ENCODE measurements around the gene GPR84.
A peak's percentile ranks its signal among the peaks of the same experiment; 100 is the strongest.

The GPR84 gene

DNA sequence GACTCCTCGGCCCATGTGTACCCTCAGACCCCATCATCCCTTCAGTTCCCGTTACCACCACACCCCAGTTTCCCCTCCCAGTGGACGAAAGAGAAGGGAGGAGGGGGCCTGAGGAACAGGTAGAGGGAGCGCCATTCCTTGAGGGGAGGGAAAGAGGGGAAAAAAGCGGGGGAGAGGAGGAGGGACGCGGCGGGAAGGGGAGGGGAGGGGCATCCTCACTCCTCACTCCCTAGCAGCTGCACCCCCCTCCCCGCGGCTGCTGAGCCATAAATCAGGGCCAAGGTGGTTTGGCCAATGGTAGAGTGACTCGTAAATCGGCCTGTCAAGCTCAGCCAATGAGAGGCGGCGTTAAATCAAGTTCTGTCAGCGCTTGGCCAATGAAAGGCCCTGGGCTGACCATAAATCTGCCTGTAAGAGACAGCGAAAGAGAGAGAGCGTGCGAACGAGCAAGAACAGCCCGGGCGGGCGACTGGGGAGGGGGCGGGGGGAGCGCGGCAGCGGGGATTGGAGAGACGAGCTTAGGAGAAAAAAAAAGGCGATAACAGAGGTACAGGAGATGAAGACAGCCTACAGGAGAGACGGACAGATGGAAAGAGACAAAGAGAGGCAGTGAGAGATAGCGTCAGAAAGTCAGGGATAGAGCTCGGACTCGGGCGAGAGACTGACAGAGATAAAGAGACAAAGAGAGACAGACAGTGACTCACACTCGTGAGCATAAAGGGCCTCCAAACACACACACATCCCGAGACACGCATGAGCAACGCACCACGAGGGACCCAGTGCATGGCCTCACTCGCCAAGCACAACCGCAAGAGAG is 5.1 kb downstream of the GPR84 start:
- H3K9ac ChIP-seq: peak overlapping the region; percentile 58
- peak overlapping the region; percentile 94 for H2AFZ ChIP-seq
- TF ChIP-seq, protein P1, sequence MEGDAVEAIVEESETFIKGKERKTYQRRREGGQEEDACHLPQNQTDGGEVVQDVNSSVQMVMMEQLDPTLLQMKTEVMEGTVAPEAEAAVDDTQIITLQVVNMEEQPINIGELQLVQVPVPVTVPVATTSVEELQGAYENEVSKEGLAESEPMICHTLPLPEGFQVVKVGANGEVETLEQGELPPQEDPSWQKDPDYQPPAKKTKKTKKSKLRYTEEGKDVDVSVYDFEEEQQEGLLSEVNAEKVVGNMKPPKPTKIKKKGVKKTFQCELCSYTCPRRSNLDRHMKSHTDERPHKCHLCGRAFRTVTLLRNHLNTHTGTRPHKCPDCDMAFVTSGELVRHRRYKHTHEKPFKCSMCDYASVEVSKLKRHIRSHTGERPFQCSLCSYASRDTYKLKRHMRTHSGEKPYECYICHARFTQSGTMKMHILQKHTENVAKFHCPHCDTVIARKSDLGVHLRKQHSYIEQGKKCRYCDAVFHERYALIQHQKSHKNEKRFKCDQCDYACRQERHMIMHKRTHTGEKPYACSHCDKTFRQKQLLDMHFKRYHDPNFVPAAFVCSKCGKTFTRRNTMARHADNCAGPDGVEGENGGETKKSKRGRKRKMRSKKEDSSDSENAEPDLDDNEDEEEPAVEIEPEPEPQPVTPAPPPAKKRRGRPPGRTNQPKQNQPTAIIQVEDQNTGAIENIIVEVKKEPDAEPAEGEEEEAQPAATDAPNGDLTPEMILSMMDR (IDR thresholded peaks at IDR 0.05): no peak
- peak overlapping the region; percentile 92 for H3K27ac ChIP-seq
- no peaks in the 10 kb centered on the region for H3K9me3 ChIP-seq (ENCODE audit: control insufficient read depth, low read length)
- peak overlapping the region; percentile 98 for H3K4me2 ChIP-seq (ENCODE audit: low read length)
- H3K36me3 ChIP-seq (ENCODE audit: control insufficient read depth, insufficient read depth, low read length): no peaks in the 10 kb centered on the region
- H3K4me1 ChIP-seq: peaks cover 21% of the 10 kb centered on the region
- no peaks in the 10 kb centered on the region for H3K27me3 ChIP-seq (ENCODE audit: control insufficient read depth, insufficient read depth, low read length)
- no peaks in the 10 kb centered on the region for H3K79me2 ChIP-seq
- H3K4me3 ChIP-seq (ENCODE audit: low read depth, low read length): peak overlapping the region; percentile 99

DNA sequence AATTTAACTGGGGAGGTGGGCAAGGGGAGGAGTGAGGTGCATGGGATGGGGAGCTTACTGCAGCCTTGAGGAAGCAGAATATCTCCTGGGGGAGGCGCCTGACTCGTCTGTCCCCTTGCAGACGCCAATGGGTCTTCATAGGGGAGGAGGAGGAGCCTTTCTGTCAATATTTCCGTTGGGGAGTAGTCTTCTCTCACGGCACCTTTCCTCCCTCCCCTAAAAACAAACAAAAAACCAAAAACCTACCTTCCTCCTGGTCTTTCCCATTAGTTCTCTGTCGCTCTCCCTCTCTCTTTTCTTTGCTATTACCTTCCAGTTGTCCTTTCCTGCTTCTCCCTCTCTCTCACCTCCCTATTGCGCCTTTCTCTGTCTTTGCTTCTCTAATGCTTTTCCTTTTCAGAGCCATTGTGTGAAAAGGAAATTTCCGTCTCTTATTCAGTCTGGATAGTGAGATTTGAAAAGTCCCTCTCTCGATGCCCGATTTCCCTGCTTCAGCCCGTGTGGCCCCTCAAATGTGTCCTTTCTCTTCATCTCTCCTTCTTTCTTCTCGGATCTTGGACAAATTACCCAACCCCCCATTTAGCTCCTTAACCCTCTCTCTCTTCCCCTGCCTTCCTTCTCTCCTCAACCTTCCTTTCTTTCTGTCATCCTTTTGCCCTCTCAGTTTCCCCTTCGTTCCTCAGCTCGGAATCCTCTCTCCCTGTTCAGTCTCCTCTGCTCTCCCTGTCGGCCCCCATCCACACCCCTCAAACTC is 5.9 kb downstream of the GPR84 start:
- Histone ChIP-seq H3K4me1 (peaks cover 23% of the 10 kb centered on the region), H3K4me3 (ENCODE audit: low read depth, low read length) (peak overlapping the region; percentile 99), H3K79me2 (no peaks in the 10 kb centered on the region), H3K36me3 (ENCODE audit: control insufficient read depth, insufficient read depth, low read length) (no peaks in the 10 kb centered on the region), H3K27me3 (ENCODE audit: control insufficient read depth, insufficient read depth, low read length) (no peaks in the 10 kb centered on the region), H3K27ac (peak overlapping the region; percentile 92), H3K4me2 (ENCODE audit: low read length) (peak overlapping the region; percentile 98), H3K9ac (peak overlapping the region; percentile 58), H2AFZ (peak overlapping the region; percentile 94), H3K9me3 (ENCODE audit: control insufficient read depth, low read length) (no peaks in the 10 kb centered on the region)
- TF ChIP-seq, protein P1 (IDR thresholded peaks at IDR 0.05): no peak

DNA sequence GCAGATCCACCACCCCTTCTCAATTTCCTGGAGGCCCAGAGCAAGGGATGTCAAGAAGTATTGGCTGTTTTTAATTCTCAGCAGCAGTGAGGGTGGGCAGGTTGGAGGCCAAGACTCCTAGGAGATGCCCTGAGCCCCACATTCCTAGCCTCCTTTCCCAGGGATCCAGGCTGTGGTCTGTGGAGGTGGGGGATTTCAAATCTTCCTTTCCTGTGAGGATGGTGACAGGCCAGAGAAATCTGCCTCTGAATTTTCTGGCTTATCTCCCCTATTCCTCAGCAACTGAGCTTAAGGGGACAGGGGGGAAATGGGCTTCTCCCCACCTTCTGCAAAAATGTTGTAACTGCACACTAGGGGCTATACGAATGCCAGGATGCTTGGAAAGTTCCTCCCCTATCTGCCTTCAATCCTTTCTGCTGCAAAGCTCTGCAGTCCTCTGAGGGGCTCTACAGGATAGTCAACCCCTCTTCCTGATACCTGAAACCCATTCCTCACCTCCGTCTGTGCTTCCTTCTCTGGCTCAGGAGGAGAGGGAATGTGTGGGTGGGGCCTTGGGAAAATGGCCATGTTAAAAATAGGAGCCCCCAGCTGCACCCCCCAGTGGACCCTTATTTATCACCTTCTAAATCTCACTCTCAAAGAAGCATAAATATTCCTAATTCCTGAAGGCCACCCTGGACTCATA is 6.6 kb downstream of the GPR84 start:
- H3K27ac ChIP-seq: peak overlapping the region; percentile 92
- H3K4me1 ChIP-seq: peaks cover 25% of the 10 kb centered on the region
- H3K9me3 ChIP-seq (ENCODE audit: control insufficient read depth, low read length): no peaks in the 10 kb centered on the region
- peak overlapping the region; percentile 98 for H3K4me2 ChIP-seq (ENCODE audit: low read length)
- H2AFZ ChIP-seq: peak overlapping the region; percentile 94
- no peaks in the 10 kb centered on the region for H3K79me2 ChIP-seq
- H3K9ac ChIP-seq: no peak overlapping the region
- TF ChIP-seq, protein P1 (IDR thresholded peaks at IDR 0.05): no peak
- no peaks in the 10 kb centered on the region for H3K27me3 ChIP-seq (ENCODE audit: control insufficient read depth, insufficient read depth, low read length)
- H3K4me3 ChIP-seq (ENCODE audit: low read depth, low read length): peak overlapping the region; percentile 99
- H3K36me3 ChIP-seq (ENCODE audit: control insufficient read depth, insufficient read depth, low read length): no peaks in the 10 kb centered on the region

DNA sequence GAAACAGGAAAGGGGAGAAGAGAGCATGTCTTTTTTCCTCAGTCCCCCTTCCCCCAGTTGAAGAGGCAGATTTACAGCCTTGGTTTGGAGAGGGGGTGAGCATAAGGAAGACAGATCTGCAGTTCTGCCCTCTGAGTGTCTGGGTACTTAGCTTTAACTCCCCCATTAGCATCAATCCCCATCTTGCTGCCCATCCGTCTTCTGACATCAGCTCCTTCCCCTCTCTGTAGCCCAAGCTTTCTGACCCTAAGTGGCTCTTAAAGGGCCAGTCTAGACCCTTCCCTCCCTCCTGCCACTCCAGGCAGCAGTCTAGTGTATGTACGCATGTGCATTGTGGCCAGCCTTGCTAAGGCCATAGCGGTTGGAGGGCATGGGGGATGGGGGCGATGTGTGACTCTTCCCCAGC is 7.3 kb downstream of the GPR84 start:
- Histone ChIP-seq H3K4me1 (peaks cover 31% of the 10 kb centered on the region), H3K4me3 (ENCODE audit: low read depth, low read length) (no peak overlapping the region), H3K79me2 (no peaks in the 10 kb centered on the region), H3K9me3 (ENCODE audit: control insufficient read depth, low read length) (no peaks in the 10 kb centered on the region), H3K36me3 (ENCODE audit: control insufficient read depth, insufficient read depth, low read length) (no peaks in the 10 kb centered on the region), H3K27me3 (ENCODE audit: control insufficient read depth, insufficient read depth, low read length) (no peaks in the 10 kb centered on the region), H2AFZ (no peak overlapping the region), H3K27ac (no peak overlapping the region), H3K4me2 (ENCODE audit: low read length) (no peak overlapping the region), H3K9ac (no peak overlapping the region)
- TF ChIP-seq, protein P1 (IDR thresholded peaks at IDR 0.05): no peak
